CD14-positive monocyte (primary cell): Measurements from ENCODE around the gene EIF4E. TPM values are rescaled to one million over a fixed set of nuclear protein-coding genes. Genes with fewer than 3 reads are reported as not detected.
"Not testable (repeated sequence)": the region's sequence is repeated elsewhere in the genome, so short reads cannot be mapped to it uniquely, and the experiment has no call there.

Source experiments
- DNase-seq, 3 donors: peaks; one replicate each; pipeline ENCODE4 v3.0.0-alpha.2; 2011 to 2022
- H2AFZ ChIP-seq: 2 replicates; pipeline ENCODE4 v1.6.0; 2012; ENCODE audit warnings: mild to moderate bottlenecking, low read depth, low read length, inconsistent platforms; ENCODE audit not compliant: insufficient read depth, poor library complexity, severe bottlenecking
- H3K27ac ChIP-seq, 2 donors: 1 replicate in 1 of 2; 2 replicates in 1 of 2; pipeline ENCODE4 v1.5.1; 2012 to 2013; ENCODE audit warnings: low read length in 2 of 2, control low read depth in 1 of 2, inconsistent platforms in 1 of 2, low read depth in 1 of 2, mild to moderate bottlenecking in 1 of 2
- H3K27me3 ChIP-seq, 2 donors: one replicate each; pipeline versions ENCODE4 v1.6.0 to v1.6.1; 2011 to 2013; ENCODE audit warnings: low read length in 2 of 2; ENCODE audit not compliant: control insufficient read depth in 2 of 2, insufficient read depth in 2 of 2
- H3K36me3 ChIP-seq, 2 donors: replicated peaks in 1 of 2; 1 replicate in 1 of 2; 2 replicates in 1 of 2; pipeline versions ENCODE4 v1.5.1 to v1.6.1; 2012 to 2013; ENCODE audit warnings: low read length in 2 of 2, control low read depth in 1 of 2, inconsistent platforms in 1 of 2, mild to moderate bottlenecking in 1 of 2; ENCODE audit not compliant: insufficient read depth in 2 of 2, control insufficient read depth in 1 of 2
- H3K4me1 ChIP-seq, 2 donors: 1 replicate in 1 of 2; 2 replicates in 1 of 2; pipeline versions ENCODE4 v1.5.1 to v1.6.1; 2012 to 2013; ENCODE audit warnings: low read length in 2 of 2, control low read depth in 1 of 2, inconsistent platforms in 1 of 2, mild to moderate bottlenecking in 1 of 2, moderate library complexity in 1 of 2; ENCODE audit not compliant: insufficient read depth in 2 of 2, control insufficient read depth in 1 of 2
- H3K4me2 ChIP-seq: replicated peaks from 2 replicates; pipeline ENCODE3; 2012; ENCODE audit warnings: low read length, moderate library complexity, mild to moderate bottlenecking; ENCODE audit not compliant: poor library complexity, severe bottlenecking; ENCODE audit errors: extremely low read depth
- H3K4me3 ChIP-seq, 3 experiments: fragments of 200-600 bp in 1 of 3; sonication (generic) in 1 of 3; replicated peaks in 1 of 3; 1 replicate in 2 of 3; 2 replicates in 1 of 3; pipeline ENCODE4 v1.5.1; 2011 to 2013; ENCODE audit warnings: low read length in 3 of 3, mild to moderate bottlenecking in 3 of 3, control low read depth in 2 of 3, low read depth in 2 of 3, inconsistent platforms in 1 of 3, moderate library complexity in 1 of 3
- H3K79me2 ChIP-seq: 2 replicates; pipeline ENCODE4 v1.6.0; 2012; ENCODE audit warnings: mild to moderate bottlenecking, control low read depth, inconsistent platforms, low read length, moderate library complexity; ENCODE audit not compliant: insufficient read depth
- H3K9ac ChIP-seq: 2 replicates; pipeline ENCODE4 v1.6.0; 2017; ENCODE audit warnings: low read length, mild to moderate bottlenecking; ENCODE audit not compliant: insufficient read depth, poor library complexity, severe bottlenecking
- H3K9me3 ChIP-seq, 2 donors: replicated peaks in 1 of 2; 1 replicate in 1 of 2; 2 replicates in 1 of 2; pipeline versions ENCODE4 v1.5.1 to v1.6.1; 2012 to 2013; ENCODE audit warnings: low read length in 2 of 2, control low read depth in 1 of 2; ENCODE audit not compliant: control insufficient read depth in 1 of 2, insufficient read depth in 1 of 2
- H4K20me1 ChIP-seq: 2 replicates; pipeline ENCODE4 v1.6.0; 2012; ENCODE audit warnings: mild to moderate bottlenecking, low read length, control low read depth, moderate library complexity; ENCODE audit not compliant: insufficient read depth
- H3K27ac Mint-ChIP-seq, 7 donors: one replicate each; pipeline ENCODE4 v1.8.0; 2020; ENCODE audit warnings: mild to moderate bottlenecking in 7 of 7, mixed read lengths in 7 of 7, moderate library complexity in 6 of 7, inconsistent platforms in 2 of 7
- H3K27me3 Mint-ChIP-seq, 3 donors: one replicate each; pipeline ENCODE4 v1.8.0; 2021 to 2022; ENCODE audit warnings: low read depth in 3 of 3, mild to moderate bottlenecking in 3 of 3, mixed read lengths in 3 of 3, moderate library complexity in 3 of 3, inconsistent platforms in 1 of 3
- H3K36me3 Mint-ChIP-seq, 2 donors: one replicate each; pipeline ENCODE4 v1.8.0; 2020; ENCODE audit warnings: mixed read lengths in 2 of 2, inconsistent platforms in 1 of 2, mild to moderate bottlenecking in 1 of 2
- H3K4me1 Mint-ChIP-seq: one replicate; pipeline ENCODE4 v1.8.0; 2020; ENCODE audit warnings: mild to moderate bottlenecking, mixed read lengths
- H3K4me3 Mint-ChIP-seq, 2 donors: one replicate each; pipeline ENCODE4 v1.8.0; 2020; ENCODE audit warnings: mild to moderate bottlenecking in 2 of 2, mixed read lengths in 2 of 2, moderate library complexity in 1 of 2
- H3K9me3 Mint-ChIP-seq, 7 donors: one replicate each; pipeline ENCODE4 v1.8.0; 2020 to 2022; ENCODE audit warnings: mixed read lengths in 7 of 7, mild to moderate bottlenecking in 6 of 7, moderate library complexity in 6 of 7, inconsistent platforms in 2 of 7
- WGBS: methylation state at CpG from one replicate; pipeline ENCODE4 v1.1.5; 2013; ENCODE audit warnings: missing lambda C conversion rate; ENCODE audit not compliant: insufficient coverage; 5-methylcytosine and 5-hydroxymethylcytosine counted together
- intact Hi-C, 2 donors: fragments of 100-400 bp; cut with micrococcal nuclease; formaldehyde crosslinking; loops; one replicate each; pipeline versions ENCODE4 v1.15.0 to v1.15.1; 2023
- polyA plus RNA-seq, 3 donors: library from polyadenylated mRNA; depleted of rRNA in 1 of 3; unstranded in 2 of 3; stranded (reverse) in 1 of 3; fragments of 300-500 nt in 2 of 3; fragments of >200 nt in 1 of 3; fragmentation: Illumina TruSeq in 2 of 3; gene quantifications; 1 replicate in 2 of 3; 2 replicates in 1 of 3; pipeline ENCODE4 v1.2.3, GENCODE V29; 2012 to 2021
- TF ChIP-seq, protein P1 (sequence below): fragments of 200-600 bp; IDR thresholded peaks from one replicate; pipeline ENCODE4 v1.8.0; 2022; ENCODE audit warnings: antibody characterized with exemption, mild to moderate bottlenecking

Gene EIF4E
- polyA plus RNA-seq, 3 donors, result 25.0 to 50.8 (median 48.6) TPM

DNA sequence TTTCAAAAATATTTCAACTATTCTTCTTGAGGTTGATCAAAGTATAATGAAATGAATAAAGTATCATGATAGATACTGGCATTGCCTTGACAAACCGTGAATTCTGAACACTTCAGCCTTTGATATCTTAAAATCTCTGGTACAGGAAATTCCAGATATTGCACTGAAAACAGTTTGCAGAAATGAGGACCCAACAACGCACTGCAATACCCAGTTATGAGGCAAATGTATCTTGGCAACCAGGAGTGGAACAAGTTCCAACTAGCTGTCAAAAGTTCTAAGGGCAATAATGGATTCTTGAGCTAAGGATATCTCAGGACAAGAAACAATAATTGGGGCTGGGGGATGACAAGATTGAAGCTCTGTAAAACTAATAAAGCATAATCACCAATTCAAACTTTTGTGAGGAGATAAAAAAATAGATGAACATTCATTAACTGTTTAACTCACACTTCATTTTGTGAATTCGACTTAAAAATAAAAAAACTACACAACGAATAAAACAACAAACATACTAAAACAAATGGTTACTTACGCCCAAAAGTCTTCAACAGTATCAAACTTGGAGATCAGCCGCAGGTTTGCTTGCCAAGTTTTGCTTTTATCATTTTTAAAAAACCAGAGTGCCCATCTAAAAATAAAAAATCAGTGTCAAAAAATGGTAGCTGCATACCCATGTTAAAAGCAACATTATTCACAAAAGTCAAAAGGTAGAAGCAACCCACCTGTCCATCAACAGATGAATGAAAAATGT is 38.1 kb downstream of the EIF4E start:
- H3K9ac ChIP-seq, result no peak overlapping the region
- H3K27me3 Mint-ChIP-seq, result no peaks in the 10 kb centered on the region
- H3K4me3 Mint-ChIP-seq, result no peak overlapping the region
- TF ChIP-seq, protein P1, sequence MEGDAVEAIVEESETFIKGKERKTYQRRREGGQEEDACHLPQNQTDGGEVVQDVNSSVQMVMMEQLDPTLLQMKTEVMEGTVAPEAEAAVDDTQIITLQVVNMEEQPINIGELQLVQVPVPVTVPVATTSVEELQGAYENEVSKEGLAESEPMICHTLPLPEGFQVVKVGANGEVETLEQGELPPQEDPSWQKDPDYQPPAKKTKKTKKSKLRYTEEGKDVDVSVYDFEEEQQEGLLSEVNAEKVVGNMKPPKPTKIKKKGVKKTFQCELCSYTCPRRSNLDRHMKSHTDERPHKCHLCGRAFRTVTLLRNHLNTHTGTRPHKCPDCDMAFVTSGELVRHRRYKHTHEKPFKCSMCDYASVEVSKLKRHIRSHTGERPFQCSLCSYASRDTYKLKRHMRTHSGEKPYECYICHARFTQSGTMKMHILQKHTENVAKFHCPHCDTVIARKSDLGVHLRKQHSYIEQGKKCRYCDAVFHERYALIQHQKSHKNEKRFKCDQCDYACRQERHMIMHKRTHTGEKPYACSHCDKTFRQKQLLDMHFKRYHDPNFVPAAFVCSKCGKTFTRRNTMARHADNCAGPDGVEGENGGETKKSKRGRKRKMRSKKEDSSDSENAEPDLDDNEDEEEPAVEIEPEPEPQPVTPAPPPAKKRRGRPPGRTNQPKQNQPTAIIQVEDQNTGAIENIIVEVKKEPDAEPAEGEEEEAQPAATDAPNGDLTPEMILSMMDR, result no peak
- peaks cover 19% of the 10 kb centered on the region for H3K79me2 ChIP-seq
- H2AFZ ChIP-seq, result no peak overlapping the region
- WGBS, result 80% methylated on average over 2 of the region's 6 CpGs
- intact Hi-C loops, result no loop called here
- no peaks in the 10 kb centered on the region for H3K27me3 ChIP-seq
- DNase-seq, result no peak
- no peaks in the 10 kb centered on the region for H3K9me3 ChIP-seq
- H3K36me3 Mint-ChIP-seq, result peaks cover 60 to 76% of the 10 kb centered on the region in 2 donors
- no peaks in the 10 kb centered on the region for H3K4me1 ChIP-seq
- peak overlapping the region in 2 of 7 donors; percentile 5 to 19 for H3K27ac Mint-ChIP-seq
- H3K9me3 Mint-ChIP-seq, result peaks cover 0 to 2% (median 0%) of the 10 kb centered on the region in 7 donors
- H3K4me2 ChIP-seq, result no peak overlapping the region
- H3K4me3 ChIP-seq, result no peak overlapping the region
- peaks cover 53 to 87% of the 10 kb centered on the region in 2 donors for H3K36me3 ChIP-seq
- no peak overlapping the region for H3K27ac ChIP-seq
- no peaks in the 10 kb centered on the region for H4K20me1 ChIP-seq
- no peaks in the 10 kb centered on the region for H3K4me1 Mint-ChIP-seq

DNA sequence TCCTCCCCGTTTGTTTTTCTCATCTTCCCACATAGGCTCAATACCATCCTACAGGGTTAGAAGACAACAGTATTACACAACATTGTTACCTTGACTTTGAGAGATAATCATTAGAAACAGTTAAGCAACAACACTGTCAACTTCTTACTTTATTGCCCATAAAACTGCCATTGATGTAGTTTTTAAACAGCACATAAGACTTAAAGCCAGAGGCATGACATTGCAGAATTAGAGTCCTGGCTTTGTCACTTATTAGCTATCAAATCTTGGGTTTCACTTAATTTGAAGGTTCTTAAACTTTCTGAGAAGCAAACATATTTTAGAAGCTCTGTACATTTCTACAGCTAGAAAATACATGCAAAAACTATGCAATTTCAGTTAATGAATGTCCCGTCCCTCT is 41.8 kb downstream of the EIF4E start:
- H3K4me3 Mint-ChIP-seq, result no peak overlapping the region
- peaks cover 55 to 79% of the 10 kb centered on the region in 2 donors for H3K36me3 Mint-ChIP-seq
- H3K9me3 Mint-ChIP-seq, result no peaks in the 10 kb centered on the region
- no peak overlapping the region for H2AFZ ChIP-seq
- intact Hi-C loops, result no loop called here
- no peak overlapping the region for H3K4me3 ChIP-seq
- no peak overlapping the region for H3K27ac ChIP-seq
- peaks cover 78 to 88% of the 10 kb centered on the region in 2 donors for H3K36me3 ChIP-seq
- H3K9ac ChIP-seq, result no peak overlapping the region
- H3K4me2 ChIP-seq, result no peak overlapping the region
- no peaks in the 10 kb centered on the region for H3K4me1 Mint-ChIP-seq
- H3K79me2 ChIP-seq, result no peaks in the 10 kb centered on the region
- H3K9me3 ChIP-seq, result no peaks in the 10 kb centered on the region
- H4K20me1 ChIP-seq, result no peaks in the 10 kb centered on the region
- no peaks in the 10 kb centered on the region for H3K4me1 ChIP-seq
- no peak for DNase-seq
- no peaks in the 10 kb centered on the region for H3K27me3 ChIP-seq
- H3K27ac Mint-ChIP-seq, result no peak overlapping the region
- WGBS, result 100% methylated on average over 1 of the region's 2 CpGs
- H3K27me3 Mint-ChIP-seq, result no peaks in the 10 kb centered on the region
- TF ChIP-seq, protein P1, result no peak

DNA sequence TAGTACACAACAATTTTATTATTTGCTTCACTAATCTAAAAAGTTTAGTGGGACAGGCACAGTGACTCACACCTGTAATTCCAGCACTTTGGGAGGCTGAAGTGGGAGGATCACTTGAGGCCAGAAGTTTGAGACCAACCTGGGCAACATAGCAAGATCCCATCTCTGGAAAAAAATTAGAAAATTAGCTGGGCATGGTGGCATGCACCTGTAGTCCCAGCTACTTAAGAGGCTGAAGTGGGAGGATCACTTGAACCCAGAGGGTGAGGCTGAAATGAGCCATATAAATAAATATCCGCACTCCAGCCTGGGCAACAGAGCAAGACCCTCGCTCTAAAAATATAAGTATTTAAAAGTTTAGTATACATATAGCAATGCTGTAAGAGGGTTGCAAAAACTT is 42.6 kb downstream of the EIF4E start:
- H3K4me3 ChIP-seq, H3K27ac Mint-ChIP-seq, H3K79me2 ChIP-seq, intact Hi-C loops, H3K27me3 Mint-ChIP-seq, H2AFZ ChIP-seq, H3K9ac ChIP-seq, H3K9me3 ChIP-seq, H4K20me1 ChIP-seq, H3K4me2 ChIP-seq, H3K27ac ChIP-seq, H3K4me1 Mint-ChIP-seq, H3K9me3 Mint-ChIP-seq, DNase-seq, H3K4me3 Mint-ChIP-seq, H3K27me3 ChIP-seq, H3K4me1 ChIP-seq: not testable (repeated sequence)
- peaks cover 80 to 94% of the 10 kb centered on the region in 2 donors for H3K36me3 ChIP-seq
- H3K36me3 Mint-ChIP-seq, result peaks cover 57 to 79% of the 10 kb centered on the region in 2 donors
- WGBS, result no CpG with 5 or more reads among the region's 2 CpGs
